Measurements from ENCODE around the gene NR2F6. TPM values are rescaled to one million over a fixed set of nuclear protein-coding genes. Genes with fewer than 3 reads are reported as not detected.

NR2F6 gene
- total RNA-seq, result 73.4 and 98.0 TPM in 2 replicates

GRCh38 chr19:17245535-17245984, at the start of gene NR2F6:
NR2F6 (minus strand) TSS chr19:17245919; CDS start chr19:17245220, 699 bp downstream.

GRCh38 chr19:17281391-17282304, 35.9 kb upstream of the NR2F6 start, which contains the start of gene ANKLE1:
ANKLE1 (plus strand) TSS chr19:17281901; CDS start chr19:17281921, 20 bp downstream.

GRCh38 chr19:17266975-17267788, 21.5 kb upstream of the NR2F6 start, which contains the start of gene BABAM1:
BABAM1 (plus strand) TSS chr19:17267443; CDS start chr19:17268807, 1,364 bp downstream.

GRCh38 chr19:17264641-17264979, 18.9 kb upstream of the NR2F6 start, which contains the start of gene USHBP1:
USHBP1 (minus strand) TSS chr19:17264745; CDS start chr19:17264299, 446 bp downstream.

GRCh38 chr19:17226002-17226933, 19.5 kb downstream of the NR2F6 start, which contains the start of gene OCEL1:
OCEL1 (plus strand) TSS chr19:17226226; CDS start chr19:17226248, 22 bp downstream.

GRCh38 chr19:17215127-17215971, 30.4 kb downstream of the NR2F6 start, which contains the start of gene USE1:
USE1 (plus strand) TSS chr19:17215357; CDS start chr19:17215406, 49 bp downstream.

Other genes starting within 250 kb of the NR2F6 start
- 0.71 and 2.6 TPM in 2 replicates for gene CPAMD8, start 219.1 kb downstream of the NR2F6 start, total RNA-seq
- 7.5 and 10.8 TPM in 2 replicates for gene HAUS8, start 170.5 kb downstream of the NR2F6 start, total RNA-seq
- gene MYO9B, start 170.1 kb downstream of the NR2F6 start, total RNA-seq, result 48.7 and 66.0 TPM in 2 replicates
- 13.6 and 25.4 TPM in 2 replicates for gene USE1, start 30.6 kb downstream of the NR2F6 start, total RNA-seq
- gene OCEL1, start 19.7 kb downstream of the NR2F6 start, total RNA-seq, result 6.6 and 9.0 TPM in 2 replicates
- not detected in 2 replicates for gene USHBP1, start 18.8 kb upstream of the NR2F6 start, total RNA-seq
- 131 and 138 TPM in 2 replicates for gene BABAM1, start 21.5 kb upstream of the NR2F6 start, total RNA-seq
- under 0.01 and 0.29 TPM in 2 replicates for gene ANKLE1, start 36.0 kb upstream of the NR2F6 start, total RNA-seq
- gene ABHD8, start 57.5 kb upstream of the NR2F6 start, total RNA-seq, result 20.2 TPM in 2 replicates
- 101 and 111 TPM in 2 replicates for gene MRPL34, start 60.0 kb upstream of the NR2F6 start, total RNA-seq
- 49.0 and 67.9 TPM in 2 replicates for gene DDA1, start 63.6 kb upstream of the NR2F6 start, total RNA-seq
- 2.3 and 3.7 TPM in 2 replicates for gene ANO8, start 88.9 kb upstream of the NR2F6 start, total RNA-seq
- gene GTPBP3, start 91.6 kb upstream of the NR2F6 start, total RNA-seq, result 12.9 and 26.5 TPM in 2 replicates
- gene PLVAP, start 131.4 kb upstream of the NR2F6 start, total RNA-seq, result not detected in 2 replicates
- gene CCDC194, start 148.3 kb upstream of the NR2F6 start, total RNA-seq, result not detected in 2 replicates
- gene BST2, start 159.7 kb upstream of the NR2F6 start, total RNA-seq, result 0.86 and 5.7 TPM in 2 replicates
- 143 and 159 TPM in 2 replicates for gene MVB12A, start 174.1 kb upstream of the NR2F6 start, total RNA-seq
- not detected in 2 replicates for gene TMEM221, start 202.7 kb upstream of the NR2F6 start, total RNA-seq
- not detected in 2 replicates for gene NXNL1, start 215.0 kb upstream of the NR2F6 start, total RNA-seq
- 10.1 and 12.2 TPM in 2 replicates for gene SLC27A1, start 224.6 kb upstream of the NR2F6 start, total RNA-seq

Data from myometrial cell (primary cell).